Testis (tissue), 3 donors: ENCODE measurements around the gene OPCML. TPM values are rescaled to one million over a fixed set of nuclear protein-coding genes. Genes with fewer than 3 reads are reported as not detected.

Source experiments
- DNase-seq: peaks from one replicate; pipeline ENCODE4 v3.0.0-alpha.2; 2019
- H3K27ac ChIP-seq, 2 donors: fragments of 200-600 bp; sonication (generic); one replicate each; pipeline ENCODE4 v1.5.1; 2019
- H3K27me3 ChIP-seq: fragments of 200-600 bp; sonication (generic); one replicate; pipeline ENCODE4 v1.5.1; 2019
- H3K36me3 ChIP-seq: fragments of 200-600 bp; sonication (generic); one replicate; pipeline ENCODE4 v1.5.1; 2017; ENCODE audit warnings: low read depth; ENCODE audit errors: missing control alignments
- H3K4me1 ChIP-seq: fragments of 200-600 bp; sonication (generic); one replicate; pipeline ENCODE4 v1.5.1; 2019
- H3K4me3 ChIP-seq, 2 donors: fragments of 200-600 bp; sonication (generic); one replicate each; pipeline ENCODE4 v1.5.1; 2017 to 2019
- H3K9me3 ChIP-seq: fragments of 200-600 bp; sonication (generic); one replicate; pipeline ENCODE4 v1.5.1; 2017
- CTCF ChIP-seq, 3 experiments: fragments of 450-650 bp in 2 of 3; fragments of 200-600 bp in 1 of 3; sonication (generic) in 1 of 3; IDR thresholded peaks; one replicate each; pipeline ENCODE4 v1.5.1; 2016 to 2019; ENCODE audit warnings: antibody characterized with exemption in 3 of 3, mild to moderate bottlenecking in 2 of 3, moderate library complexity in 1 of 3
- POLR2A ChIP-seq: fragments of 450-650 bp; IDR thresholded peaks from one replicate; pipeline ENCODE4 v1.6.1; 2017; ENCODE audit warnings: antibody characterized with exemption, mild to moderate bottlenecking, moderate library complexity
- WGBS, 2 donors: methylation state at CpG; one replicate each; pipeline ENCODE4 v1.1.5; 2018; 5-methylcytosine and 5-hydroxymethylcytosine counted together
- intact Hi-C: fragments of 100-400 bp; cut with DNase I; formaldehyde crosslinking; loops from one replicate; pipeline ENCODE4 v1.15.1; 2023; ENCODE audit warnings: low total_unique reads
- polyA plus RNA-seq: library from polyadenylated mRNA; stranded (reverse); fragments of 350-450 nt; fragmentation: Illumina TruSeq; extraction: RNeasy Lipid Tissue Mini Kit (QIAGEN cat#74804); gene quantifications from one replicate; pipeline ENCODE4 v1.2.3, GENCODE V29; 2014; ENCODE audit warnings: low read depth, low replicate concordance; ENCODE audit not compliant: insufficient read depth
- total RNA-seq, 2 donors: library from RNA; depleted of rRNA; stranded (reverse); fragments of >200 nt; gene quantifications; one replicate each; pipeline ENCODE4 v1.2.3, GENCODE V29; 2016

The OPCML gene
- total and polyA plus RNA-seq, 3 donors from 2014 or later: 0.16 to 2.7 (median 0.62) TPM

- 91 to 92% methylated on average over 5 of the region's 5 CpGs for whole genome bisulfite sequencing, 2 donors
- Histone ChIP-seq H3K27ac (no peak overlapping the region), H3K27me3 (no peaks in the 10 kb centered on the region), H3K4me3 (no peak overlapping the region), H3K4me1 (no peaks in the 10 kb centered on the region), H3K9me3 (no peaks in the 10 kb centered on the region), H3K36me3 (no peaks in the 10 kb centered on the region)
- intact Hi-C loops: no loop called here
- no peak for TF ChIP-seq CTCF (IDR thresholded peaks at IDR 0.05)
- no peak for TF ChIP-seq POLR2A
- DNase-seq: no peak
Measured at GRCh38 chr11:133303262-133303661, 229.0 kb downstream of the OPCML start.

GRCh38 chr11:133302056-133302455 is 230.2 kb downstream of the OPCML start:
- H3K27ac ChIP-seq: no peak overlapping the region
- H3K9me3 ChIP-seq: no peaks in the 10 kb centered on the region
- H3K4me1 ChIP-seq: no peaks in the 10 kb centered on the region
- H3K27me3 ChIP-seq: no peaks in the 10 kb centered on the region
- 52 to 69% methylated on average over 3 of the region's 3 CpGs for WGBS, 2 donors
- TF ChIP-seq CTCF (IDR thresholded peaks at IDR 0.05) (no peak), POLR2A (no peak)
- no peaks in the 10 kb centered on the region for H3K36me3 ChIP-seq
- DNase-seq: no peak
- H3K4me3 ChIP-seq: no peak overlapping the region
- intact Hi-C loops: no loop called here

- Histone ChIP-seq H3K27me3 (no peaks in the 10 kb centered on the region), H3K36me3 (no peaks in the 10 kb centered on the region), H3K27ac (no peak overlapping the region), H3K4me1 (no peaks in the 10 kb centered on the region), H3K4me3 (no peak overlapping the region), H3K9me3 (no peaks in the 10 kb centered on the region)
- TF ChIP-seq POLR2A (no peak), CTCF (IDR thresholded peaks at IDR 0.05) (no peak)
- 91 to 94% methylated on average over 3 of the region's 3 CpGs for WGBS, 2 donors
- DNase-seq: no peak
- intact Hi-C loops: no loop called here
Measured at GRCh38 chr11:133300666-133301065, 231.6 kb downstream of the OPCML start.

- DNase-seq: no peak
- no peaks in the 10 kb centered on the region for H3K36me3 ChIP-seq
- no peak overlapping the region for H3K4me3 ChIP-seq
- no peaks in the 10 kb centered on the region for H3K4me1 ChIP-seq
- WGBS, 2 donors: 72 to 73% methylated on average over 7 of the region's 7 CpGs
- TF ChIP-seq POLR2A: no peak
- no peak for TF ChIP-seq CTCF (IDR thresholded peaks at IDR 0.05)
- no peak overlapping the region for H3K27ac ChIP-seq
- intact Hi-C loops: no loop called here
- H3K9me3 ChIP-seq: no peaks in the 10 kb centered on the region
- no peaks in the 10 kb centered on the region for H3K27me3 ChIP-seq
Measured at GRCh38 chr11:133291780-133292179, 240.5 kb downstream of the OPCML start.

GRCh38 chr11:133285359-133285758 is 246.9 kb downstream of the OPCML start:
- intact Hi-C loops: no loop called here
- TF ChIP-seq POLR2A: no peak
- no peak for TF ChIP-seq CTCF (IDR thresholded peaks at IDR 0.05)
- H3K27me3 ChIP-seq: no peaks in the 10 kb centered on the region
- H3K4me3 ChIP-seq: no peak overlapping the region
- H3K27ac ChIP-seq: no peak overlapping the region
- no peak for DNase-seq
- no peaks in the 10 kb centered on the region for H3K9me3 ChIP-seq
- H3K4me1 ChIP-seq: no peaks in the 10 kb centered on the region
- H3K36me3 ChIP-seq: no peaks in the 10 kb centered on the region
- WGBS, 2 donors: 66 to 71% methylated on average over 6 of the region's 6 CpGs
